GM21576 (cell line): ENCODE data around the gene HACD2.
"Not testable (repeated sequence)": the region's sequence is repeated elsewhere in the genome, so short reads cannot be mapped to it uniquely, and the experiment has no call there.

Source experiments
- ATAC-seq: cut with Tn5 transposase; IDR thresholded peaks from one replicate; pipeline ENCODE4 v1.9.1; 2021; ENCODE audit warnings: mild to moderate bottlenecking, moderate library complexity; ENCODE audit not compliant: unreplicated experiment

The HACD2 gene

GRCh38 chr3:123487063-123487462 is 97.8 kb downstream of the HACD2 start:
- ATAC-seq: not testable (repeated sequence)

GRCh38 chr3:123486460-123486859 is 98.4 kb downstream of the HACD2 start:
- no peak for ATAC-seq

- no peak for ATAC-seq
These were observed 99.3 kb downstream of the HACD2 start for GRCh38 chr3:123485551-123485950.

DNA sequence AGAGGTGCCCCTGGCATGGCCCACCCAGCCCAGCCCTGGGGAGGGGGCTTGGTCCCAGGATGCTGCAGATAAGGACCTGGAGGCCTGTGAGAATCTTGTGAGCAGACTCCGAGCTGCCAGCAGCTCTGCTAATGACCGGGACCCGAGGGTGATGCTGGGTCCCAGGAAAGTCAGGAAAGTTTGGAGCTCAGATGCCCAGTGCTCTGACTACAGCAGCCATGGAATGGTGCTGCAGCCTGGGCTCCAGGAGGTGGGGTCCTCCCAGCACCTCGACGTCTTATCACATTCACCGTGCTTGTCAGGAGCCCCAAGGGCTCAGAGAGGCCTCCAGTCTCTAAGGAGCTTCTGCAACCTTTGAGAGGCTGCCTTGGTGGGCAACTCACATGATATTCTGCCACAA is 101.7 kb downstream of the HACD2 start:
- ATAC-seq: no peak

- no peak for ATAC-seq
These were observed 103.0 kb downstream of the HACD2 start for GRCh38 chr3:123481722-123482457.

- ATAC-seq: no peak
These were observed 103.8 kb downstream of the HACD2 start for GRCh38 chr3:123481071-123481470.

- ATAC-seq: peak; percentile 43
These were observed 104.4 kb downstream of the HACD2 start for GRCh38 chr3:123480428-123480827.

- no peak for ATAC-seq
These were observed 105.0 kb downstream of the HACD2 start for GRCh38 chr3:123479891-123480290.

- no peak for ATAC-seq
These were observed 106.5 kb downstream of the HACD2 start for GRCh38 chr3:123478314-123478713.

- no peak for ATAC-seq
These were observed 107.7 kb downstream of the HACD2 start for GRCh38 chr3:123476967-123477750.

- no peak for ATAC-seq
These were observed 109.1 kb downstream of the HACD2 start for GRCh38 chr3:123475786-123476185.

- ATAC-seq: no peak
These were observed 113.7 kb downstream of the HACD2 start for GRCh38 chr3:123471106-123471505.

DNA sequence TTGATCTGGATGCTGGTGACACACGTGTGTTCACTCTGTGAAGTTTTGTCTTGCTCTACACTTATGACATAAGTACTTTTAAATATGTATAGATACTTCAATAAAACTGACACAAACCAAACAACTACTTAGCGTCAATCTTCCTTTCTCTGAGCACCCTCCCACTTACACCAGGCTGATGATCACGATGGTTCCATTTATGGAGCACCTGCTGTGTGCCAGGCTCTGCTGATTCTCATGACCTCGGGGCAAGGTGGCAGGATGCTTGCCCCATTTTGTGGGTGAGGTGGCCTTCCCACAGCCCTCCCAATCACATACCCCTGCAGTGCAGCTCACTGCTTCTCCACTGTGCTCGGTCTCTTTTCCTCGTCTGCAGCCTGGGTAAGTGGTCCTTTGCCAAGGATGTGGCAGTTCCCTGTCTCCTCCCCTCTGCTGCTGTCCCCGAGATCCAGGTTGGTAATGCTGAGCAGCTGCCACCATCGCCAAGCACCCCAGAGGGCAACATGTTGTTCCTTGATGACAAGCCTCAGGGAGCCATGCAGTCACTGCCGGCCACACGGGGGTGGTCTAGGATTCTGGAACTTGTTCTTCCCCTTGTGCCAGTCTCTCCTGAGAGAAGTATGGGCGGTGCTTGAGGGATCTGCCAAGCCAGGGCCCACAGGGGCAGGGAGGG is 115.4 kb downstream of the HACD2 start:
- no peak for ATAC-seq

DNA sequence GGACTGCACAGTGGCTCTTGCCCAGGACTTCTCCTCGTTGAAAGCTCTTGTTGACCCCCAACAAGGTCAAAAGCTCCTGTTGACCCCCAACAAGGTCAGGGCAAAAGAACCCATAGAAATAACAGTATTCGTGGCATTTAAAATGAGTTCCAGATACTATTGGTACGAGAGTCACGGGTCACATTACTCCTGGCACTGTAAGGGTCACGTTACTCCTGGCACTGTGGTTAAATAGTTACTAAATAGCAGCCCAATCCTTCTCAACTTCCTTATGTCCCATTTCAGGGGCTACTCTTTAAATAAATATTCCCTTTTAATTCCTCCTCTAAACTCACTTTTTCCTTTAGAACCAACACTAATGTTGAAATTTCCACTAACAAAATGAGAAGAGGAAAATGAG is 117.8 kb downstream of the HACD2 start:
- no peak for ATAC-seq

DNA sequence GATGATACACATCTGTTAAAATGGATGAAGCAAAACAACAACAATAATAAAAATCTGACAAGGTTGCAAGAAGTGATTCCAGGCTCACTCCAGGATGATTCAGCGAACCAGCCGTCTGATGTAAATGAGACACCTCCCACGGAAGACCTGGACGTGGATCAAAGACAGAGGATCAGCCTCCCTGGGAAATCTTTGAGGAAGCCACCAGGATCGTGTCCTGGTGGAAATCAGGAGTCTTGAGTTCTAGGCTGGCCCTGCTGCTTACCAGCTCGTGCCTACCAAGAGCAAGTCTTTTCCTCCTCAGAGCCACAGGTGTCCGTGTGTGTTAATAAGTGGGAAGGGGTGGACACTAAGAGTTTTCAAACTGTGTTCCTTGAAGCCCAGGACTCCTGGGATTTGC is 120.6 kb downstream of the HACD2 start:
- no peak for ATAC-seq

- ATAC-seq: no peak
These were observed 125.0 kb downstream of the HACD2 start for GRCh38 chr3:123459862-123460261.

DNA sequence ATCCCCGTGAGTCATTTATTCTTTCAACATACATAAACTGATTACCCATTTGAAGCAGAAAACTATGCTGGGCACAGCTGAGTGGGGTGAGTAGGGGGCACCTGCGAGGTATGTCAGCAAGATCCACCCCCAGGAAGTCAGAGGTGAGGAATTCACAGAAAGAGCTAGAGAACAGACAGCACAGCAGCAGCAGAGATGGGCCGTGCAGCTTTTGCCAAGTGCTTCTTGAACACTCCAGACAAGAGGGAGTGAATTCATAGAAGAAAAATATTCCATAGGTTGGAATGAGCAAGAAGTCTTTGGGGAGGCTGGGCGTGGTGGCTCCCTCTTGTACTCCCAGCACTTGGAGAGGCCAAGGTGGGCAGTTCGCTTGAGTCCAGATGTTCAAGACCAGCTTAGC is 126.6 kb downstream of the HACD2 start:
- ATAC-seq: no peak

DNA sequence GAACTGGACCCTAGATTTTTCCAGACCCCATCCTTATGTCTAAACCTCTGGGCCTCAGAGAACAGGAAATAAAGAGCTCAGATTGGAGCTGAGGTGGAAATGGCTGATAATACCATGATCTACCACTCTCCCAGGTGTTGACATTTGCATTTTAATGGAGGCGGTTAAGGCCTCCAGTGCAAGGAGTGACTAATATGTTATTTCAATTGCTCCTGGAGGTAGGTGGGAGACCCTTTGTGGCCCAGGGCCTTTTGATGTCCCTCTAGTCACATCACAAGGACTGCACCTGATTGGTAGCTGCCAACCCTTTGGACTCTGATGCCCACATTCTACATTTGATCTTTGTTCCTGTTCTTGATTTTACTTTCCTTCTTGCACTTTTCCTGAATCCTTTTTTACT is 127.0 kb downstream of the HACD2 start:
- ATAC-seq: no peak

DNA sequence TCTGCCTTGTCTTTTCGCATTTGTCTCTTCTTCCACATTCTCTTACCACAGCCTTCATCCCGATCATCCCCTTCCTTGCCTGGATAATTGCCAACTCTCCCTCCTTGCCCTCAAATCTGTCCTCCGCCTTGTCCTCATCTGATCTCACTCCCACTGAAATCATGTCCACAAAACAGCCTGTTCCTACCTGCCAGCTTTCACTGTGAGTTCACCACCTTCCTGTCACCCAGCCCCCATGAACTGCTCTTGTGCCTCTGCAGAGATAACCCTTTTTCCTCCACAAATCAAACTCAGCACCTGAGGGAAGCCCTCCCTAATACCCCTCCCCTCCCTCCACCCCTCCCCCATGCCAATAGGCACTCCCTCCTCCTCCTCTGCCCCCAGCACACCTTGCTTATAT is 131.2 kb downstream of the HACD2 start:
- ATAC-seq: no peak

GRCh38 chr3:123451186-123451585 is 133.7 kb downstream of the HACD2 start:
- no peak for ATAC-seq

- ATAC-seq: no peak
These were observed 134.8 kb downstream of the HACD2 start for GRCh38 chr3:123449997-123450604.
